ENCODE measurements around the gene CLEC4E.
"Not testable (repeated sequence)": the region's sequence is repeated elsewhere in the genome, so short reads cannot be mapped to it uniquely, and the experiment has no call there.

CLEC4E gene, protein sequence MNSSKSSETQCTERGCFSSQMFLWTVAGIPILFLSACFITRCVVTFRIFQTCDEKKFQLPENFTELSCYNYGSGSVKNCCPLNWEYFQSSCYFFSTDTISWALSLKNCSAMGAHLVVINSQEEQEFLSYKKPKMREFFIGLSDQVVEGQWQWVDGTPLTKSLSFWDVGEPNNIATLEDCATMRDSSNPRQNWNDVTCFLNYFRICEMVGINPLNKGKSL

DNA sequence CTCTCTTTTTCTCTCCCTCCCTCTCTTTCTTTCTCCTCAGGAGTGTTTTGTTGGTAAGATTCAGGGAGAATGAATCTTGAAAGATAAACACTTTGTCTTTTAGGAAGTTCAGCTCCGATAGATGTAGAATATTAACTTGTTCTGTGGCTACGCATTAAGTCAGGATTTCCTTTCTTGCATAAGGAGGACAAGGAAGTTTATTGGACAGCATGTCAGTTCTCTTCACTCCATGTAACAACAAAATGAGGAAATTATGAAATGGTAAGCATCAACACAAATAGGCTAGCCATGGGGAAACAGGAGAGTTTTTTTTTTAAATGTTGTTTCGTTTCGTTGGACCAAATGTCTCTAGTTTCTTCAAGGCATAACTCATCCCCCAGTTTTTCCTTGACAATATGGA is at the start of gene CLEC4E:
TSS of gene CLEC4E (minus strand) at position 75 of the 400 bp plus-strand sequence. CDS start 108 bp downstream, outside the sequence.
- not testable (repeated sequence) for DNase-seq (ENCODE audit: low read depth)

- no peak for DNase-seq (ENCODE audit: low read depth)
Measured at GRCh38 chr12:8589679-8590078, 49.0 kb upstream of the CLEC4E start.

DNA sequence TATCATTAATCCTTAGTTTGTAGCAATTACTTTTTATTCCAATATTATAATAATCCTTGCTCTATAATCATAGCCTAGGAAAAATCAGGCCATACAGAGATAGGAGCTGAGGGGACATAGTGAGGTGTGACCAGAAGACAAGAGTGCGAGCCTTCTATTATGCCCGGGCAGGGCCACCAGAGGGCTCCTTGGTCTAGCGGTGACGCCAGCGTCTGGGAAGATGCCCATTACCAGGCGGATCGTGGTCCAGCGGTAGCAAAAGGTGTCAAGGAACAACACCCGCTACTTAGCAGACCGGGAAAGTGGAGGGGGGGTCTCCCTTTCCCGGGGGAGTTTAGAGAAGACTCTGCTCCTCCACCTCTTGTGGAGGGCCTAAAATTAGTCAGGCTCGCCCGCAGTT is 43.8 kb upstream of the CLEC4E start:
- not testable (repeated sequence) for DNase-seq (ENCODE audit: low read depth)

DNA sequence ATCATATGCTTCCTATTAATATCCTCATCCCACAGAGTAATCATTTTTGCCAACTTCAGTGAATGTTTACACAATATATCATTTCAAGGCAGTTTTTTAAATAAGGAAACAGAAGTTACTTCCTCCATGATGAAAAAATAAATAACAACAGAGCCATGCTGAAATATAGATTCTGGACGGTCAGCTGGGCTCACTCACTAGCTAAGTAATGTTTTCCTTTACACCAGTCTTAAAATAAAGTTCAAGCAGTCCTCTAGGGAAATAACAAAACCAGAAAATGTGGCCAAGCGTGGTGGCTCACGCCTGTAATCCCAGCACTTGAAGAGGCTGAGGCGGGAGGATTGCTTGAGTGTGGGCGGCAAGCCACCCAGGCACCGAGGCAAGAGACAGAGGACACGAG is 43.3 kb upstream of the CLEC4E start:
- DNase-seq (ENCODE audit: low read depth): no peak

DNA sequence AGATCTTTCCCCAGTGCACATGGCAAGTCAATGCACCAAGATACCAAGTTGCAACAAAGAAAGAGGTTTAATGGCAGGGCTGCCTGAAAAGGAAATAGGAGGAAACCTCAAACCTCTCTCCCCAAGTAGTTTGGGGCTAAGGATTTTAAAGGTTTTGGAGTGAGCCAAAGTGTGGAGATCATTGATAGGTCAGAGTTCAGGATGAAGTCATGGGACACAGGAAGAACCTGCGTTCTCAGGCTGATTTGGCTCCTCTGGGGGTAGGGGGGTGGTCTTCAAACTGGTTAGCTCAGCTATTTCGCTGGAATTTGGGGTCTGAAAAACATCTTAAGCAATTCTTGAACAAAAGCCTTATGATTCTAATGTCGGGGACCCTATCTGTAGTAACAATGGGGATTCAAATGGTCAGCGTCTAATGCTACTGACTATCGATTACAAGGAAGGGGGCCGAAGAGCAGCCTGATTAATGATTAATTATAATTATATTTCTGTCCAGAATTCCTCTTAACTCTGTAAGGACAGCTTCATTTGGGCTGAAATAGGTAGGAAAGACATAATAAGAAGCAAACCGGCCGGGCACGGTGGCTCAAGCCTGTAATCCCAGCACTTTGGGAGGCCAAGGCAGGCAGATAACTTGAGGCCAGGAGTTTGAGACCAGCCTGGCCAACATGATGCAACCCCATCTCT is 40.5 kb upstream of the CLEC4E start:
- DNase-seq (ENCODE audit: low read depth): no peak

DNA sequence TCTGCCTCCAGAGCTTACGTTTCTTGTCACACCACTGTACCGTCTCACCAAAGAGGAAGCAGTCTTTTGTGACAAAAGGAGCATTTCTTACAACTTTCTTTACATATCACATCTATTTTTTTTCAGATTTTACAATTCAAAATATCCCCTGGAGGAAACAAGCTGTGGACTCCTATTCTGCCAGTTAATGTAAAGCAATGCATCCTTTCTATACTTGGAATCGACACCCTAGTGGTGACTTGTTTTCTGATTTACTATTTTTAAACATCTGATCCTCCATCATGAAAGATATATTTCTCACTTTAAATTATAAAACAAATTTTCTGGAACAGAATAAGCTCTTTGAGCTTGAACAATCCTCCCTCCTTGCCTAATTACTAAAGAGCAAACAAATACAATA is 37.2 kb upstream of the CLEC4E start:
- no peak for DNase-seq (ENCODE audit: low read depth)

DNA sequence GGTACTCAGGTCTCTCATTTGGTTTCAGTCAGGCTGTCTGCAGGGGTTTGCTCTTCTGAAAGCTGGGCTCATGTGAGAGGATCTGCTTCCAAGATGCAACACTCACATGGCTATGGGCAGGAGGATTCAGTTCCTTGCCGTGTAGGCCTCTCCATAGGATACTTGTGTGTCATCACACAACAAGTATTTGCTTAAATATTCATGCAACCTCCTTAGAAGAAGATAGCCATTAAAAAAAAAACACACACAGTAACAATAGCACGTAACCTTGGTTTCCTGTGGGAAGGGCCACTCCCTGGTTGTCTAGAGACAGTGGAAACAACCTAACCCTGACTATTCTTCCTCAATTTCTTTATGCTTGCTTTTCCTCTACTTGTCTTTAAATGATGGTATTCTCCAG is 31.8 kb upstream of the CLEC4E start:
- DNase-seq (ENCODE audit: low read depth): no peak

- DNase-seq (ENCODE audit: low read depth): no peak
Measured at GRCh38 chr12:8566525-8566924, 25.8 kb upstream of the CLEC4E start.

- DNase-seq (ENCODE audit: low read depth): not testable (repeated sequence)
Measured at GRCh38 chr12:8566052-8566451, 25.3 kb upstream of the CLEC4E start.

GRCh38 chr12:8564656-8565055 is 24.0 kb upstream of the CLEC4E start:
- DNase-seq (ENCODE audit: low read depth): no peak

DNA sequence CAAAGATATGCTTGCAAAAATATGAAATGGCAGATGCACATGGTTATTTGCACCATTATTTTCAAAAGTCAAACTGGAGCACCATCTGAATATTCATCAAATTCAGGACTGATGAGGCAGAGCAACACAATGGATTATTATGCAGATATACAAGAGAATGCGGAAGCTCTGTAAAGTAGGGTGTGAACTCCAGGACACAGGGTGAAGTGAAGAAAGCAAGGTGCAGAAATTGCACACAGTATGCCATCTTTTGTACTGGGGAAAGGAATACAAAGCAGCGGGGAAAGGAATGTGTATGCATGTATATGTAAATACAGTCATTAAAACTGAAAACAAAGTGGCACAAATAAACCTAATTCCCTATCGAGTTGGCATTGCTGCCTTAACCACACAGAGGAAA is 22.7 kb upstream of the CLEC4E start:
- no peak for DNase-seq (ENCODE audit: low read depth)

DNA sequence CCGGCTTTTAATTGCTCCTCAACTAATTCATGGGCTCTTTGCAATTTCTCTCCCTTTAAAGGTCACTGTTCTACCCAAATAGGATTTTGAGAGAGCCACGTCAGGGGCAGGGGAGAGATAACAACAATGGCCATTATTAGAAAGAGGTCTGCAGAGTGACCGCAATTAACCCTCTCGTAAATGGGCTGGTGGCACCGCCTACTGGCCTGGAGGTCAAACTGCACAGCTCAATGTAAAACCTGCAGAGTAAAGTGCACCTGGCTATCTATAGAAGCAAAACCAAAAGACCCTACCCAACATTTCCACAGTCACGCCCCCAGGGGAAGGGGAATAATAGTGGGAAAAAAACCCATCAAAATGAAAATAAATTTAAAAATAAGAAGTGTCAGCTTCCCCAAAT is 21.6 kb upstream of the CLEC4E start:
- DNase-seq (ENCODE audit: low read depth): no peak

DNA sequence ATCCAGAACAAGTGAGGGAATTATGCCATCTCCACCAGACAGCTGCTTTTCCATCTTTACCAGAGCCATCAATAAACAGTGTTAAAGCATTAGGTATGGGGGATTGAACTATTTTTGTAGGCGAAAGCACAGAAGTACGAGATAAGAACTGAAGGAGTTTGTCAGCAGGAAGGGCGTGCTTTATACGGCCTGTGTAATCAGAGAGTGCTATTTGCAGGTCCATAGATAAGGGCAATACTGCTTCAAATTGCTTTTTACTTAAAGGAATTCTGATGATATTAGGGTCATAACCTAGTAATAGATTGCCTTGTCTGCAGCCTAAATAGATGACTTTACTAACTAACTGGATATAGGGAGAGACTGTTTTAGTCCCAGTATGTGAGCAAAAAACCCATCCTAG is 20.3 kb upstream of the CLEC4E start:
- DNase-seq (ENCODE audit: low read depth): no peak

GRCh38 chr12:8559676-8560075 is 19.0 kb upstream of the CLEC4E start:
- no peak for DNase-seq (ENCODE audit: low read depth)

DNA sequence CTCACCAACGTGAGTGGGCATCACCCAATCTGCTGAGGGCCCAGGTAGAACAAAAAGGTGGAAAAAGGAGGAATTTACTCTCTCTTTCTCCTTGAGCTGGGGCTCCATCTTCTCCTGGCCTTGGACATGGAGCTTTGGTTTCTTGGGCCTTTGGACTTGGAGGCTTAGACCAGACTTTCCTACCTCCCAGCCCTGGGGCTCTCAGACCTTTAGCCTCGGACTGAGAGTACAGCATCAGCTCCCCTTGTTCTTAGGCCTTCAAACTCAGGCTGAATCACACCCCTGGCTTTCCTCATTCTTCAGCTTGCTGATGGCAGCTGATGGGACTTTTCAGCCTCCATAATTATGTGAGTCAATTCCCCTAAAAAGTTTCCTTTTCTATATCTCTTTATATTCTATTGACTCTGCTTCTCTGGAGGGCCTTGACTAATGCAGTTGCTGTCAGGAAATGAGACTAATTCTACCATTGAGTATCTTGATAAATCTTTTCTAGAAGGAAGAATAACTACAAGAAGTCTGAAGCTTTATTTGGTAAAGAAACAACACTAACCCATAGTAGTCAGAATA is 15.9 kb upstream of the CLEC4E start:
- no peak for DNase-seq (ENCODE audit: low read depth)

GRCh38 chr12:8554451-8555195 is 13.9 kb upstream of the CLEC4E start:
- no peak for DNase-seq (ENCODE audit: low read depth)

DNA sequence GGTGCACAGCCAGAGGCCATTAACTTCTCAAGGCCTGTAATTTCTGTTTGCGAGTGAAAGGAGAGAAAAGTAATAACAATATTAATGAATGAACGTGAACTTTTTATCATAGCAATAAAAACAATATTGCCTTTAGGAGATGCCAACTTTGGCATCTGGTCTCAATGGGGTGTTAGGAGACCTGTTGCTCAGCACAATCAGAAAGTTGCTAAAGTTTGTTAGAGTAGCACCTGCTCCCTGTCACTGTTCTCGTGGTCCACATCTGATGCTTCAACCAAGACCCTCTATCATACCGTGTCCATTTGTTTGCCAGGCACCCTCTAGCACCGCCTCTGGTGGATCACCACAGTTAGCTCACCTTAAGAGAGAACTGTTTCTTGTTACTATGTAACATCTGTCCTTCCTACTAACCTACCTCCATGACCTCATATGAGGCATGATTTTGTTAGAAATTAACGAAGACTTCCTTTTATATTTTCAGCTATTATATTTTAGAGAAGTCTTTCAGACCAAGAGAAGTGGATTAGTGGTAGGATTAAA is 12.5 kb upstream of the CLEC4E start:
- no peak for DNase-seq (ENCODE audit: low read depth)

- no peak for DNase-seq (ENCODE audit: low read depth)
Measured at GRCh38 chr12:8549381-8549780, 8.7 kb upstream of the CLEC4E start.

GRCh38 chr12:8548192-8548591 is 7.5 kb upstream of the CLEC4E start:
- DNase-seq (ENCODE audit: low read depth): no peak

GRCh38 chr12:8547645-8548044 is 6.9 kb upstream of the CLEC4E start:
- DNase-seq (ENCODE audit: low read depth): no peak

- no peak for DNase-seq (ENCODE audit: low read depth)
Measured at GRCh38 chr12:8546591-8546990, 5.9 kb upstream of the CLEC4E start.

GRCh38 chr12:8544295-8544694 is 3.6 kb upstream of the CLEC4E start:
- peak; percentile 28 for DNase-seq (ENCODE audit: low read depth)

DNA sequence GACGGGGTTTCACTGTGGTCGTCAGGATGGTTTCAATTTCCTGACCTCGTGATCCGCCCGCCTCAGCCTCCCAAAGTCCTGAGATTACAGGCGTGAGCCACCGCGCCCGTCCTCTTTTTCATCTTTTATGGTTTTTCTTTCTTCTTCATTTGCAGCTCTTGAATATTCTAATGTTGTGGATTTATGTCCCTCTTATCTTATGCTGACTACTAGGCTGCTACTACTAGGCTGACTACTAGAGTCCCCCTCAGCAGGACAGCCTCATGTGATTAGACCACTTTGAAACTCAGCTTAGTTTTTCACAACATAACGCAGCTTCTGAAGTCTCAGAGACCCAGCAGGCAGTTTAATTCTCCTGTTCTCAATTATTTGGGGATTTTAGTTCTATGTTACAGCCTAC is 857 bp upstream of the CLEC4E start:
- no peak for DNase-seq (ENCODE audit: low read depth)

Data from stimulated activated CD8-positive, alpha-beta memory T cell treated with anti-CD3 and anti-CD28 coated beads, Interleukin-12 subunit alpha, Interleukin-12 subunit beta, amount 100 ng/mL, for 4 hours (primary cell).